Breast epithelium (tissue), 4 donors: ENCODE measurements around the gene ABCC1. TPM values are rescaled to one million over a fixed set of nuclear protein-coding genes. Genes with fewer than 3 reads are reported as not detected.
"Not testable (repeated sequence)": the region's sequence is repeated elsewhere in the genome, so short reads cannot be mapped to it uniquely, and the experiment has no call there.

Experiments
- DNase-seq, 2 donors: peaks; one replicate each; pipeline ENCODE4 v3.0.0-alpha.2; 2019; ENCODE audit warnings: low spot score in 2 of 2
- H3K27ac ChIP-seq, 2 donors: fragments of 200-600 bp; sonication (generic) in 1 of 2; one replicate each; pipeline ENCODE4 v1.5.1; 2016 to 2019; ENCODE audit warnings: mild to moderate bottlenecking in 1 of 2
- H3K27me3 ChIP-seq, 2 donors: fragments of 200-600 bp; sonication (generic) in 1 of 2; one replicate each; pipeline versions ENCODE4 v1.5.1 to v1.6.0; 2017 to 2019; ENCODE audit warnings: control low read depth in 1 of 2, mild to moderate bottlenecking in 1 of 2
- H3K36me3 ChIP-seq: fragments of 200-600 bp; one replicate; pipeline ENCODE4 v1.5.1; 2019
- H3K4me1 ChIP-seq, 2 donors: fragments of 200-600 bp; sonication (generic); one replicate each; pipeline ENCODE4 v1.5.1; 2016 to 2019; ENCODE audit warnings: control low read depth in 1 of 2
- H3K4me3 ChIP-seq, 3 donors: fragments of 200-600 bp; sonication (generic); 1 replicate in 2 of 3; 2 replicates in 1 of 3; pipeline ENCODE4 v1.5.1; 2016 to 2019; ENCODE audit warnings: mild to moderate bottlenecking in 3 of 3, moderate library complexity in 2 of 3
- H3K9me3 ChIP-seq, 2 donors: fragments of 200-600 bp; sonication (generic) in 1 of 2; one replicate each; pipeline ENCODE4 v1.5.1; 2016 to 2019; ENCODE audit warnings: control low read depth in 1 of 2
- POLR2A ChIP-seq: fragments of 450-650 bp; IDR thresholded peaks from one replicate; pipeline ENCODE4 v1.6.1; 2016; ENCODE audit warnings: antibody characterized with exemption, mild to moderate bottlenecking, moderate library complexity
- POLR2AphosphoS5 ChIP-seq, 3 donors: sonication (generic); formaldehyde crosslinking; IDR thresholded peaks; one replicate each; pipeline ENCODE4 v1.6.1; 2017; ENCODE audit warnings: antibody characterized with exemption in 3 of 3
- intact Hi-C: fragments of 100-400 bp; cut with DNase I; formaldehyde crosslinking; loops from one replicate; pipeline ENCODE4 v1.15.1; 2023; ENCODE audit warnings: low total_unique reads
- total RNA-seq, 3 donors: library from RNA; depleted of rRNA; stranded (reverse); fragments of >200 nt; gene quantifications; one replicate each; pipeline ENCODE4 v1.1.0, GENCODE V29; 2016
- TF ChIP-seq, protein P1 (sequence below), 3 donors: fragments of 450-650 bp; IDR thresholded peaks; one replicate each; pipeline ENCODE4 v1.5.1; 2016 to 2017; ENCODE audit warnings: antibody characterized with exemption in 3 of 3, mild to moderate bottlenecking in 3 of 3, moderate library complexity in 3 of 3

The ABCC1 gene
- total RNA-seq, 3 donors from 2014 or later: 14.6 to 26.9 (median 21.3) TPM

DNA sequence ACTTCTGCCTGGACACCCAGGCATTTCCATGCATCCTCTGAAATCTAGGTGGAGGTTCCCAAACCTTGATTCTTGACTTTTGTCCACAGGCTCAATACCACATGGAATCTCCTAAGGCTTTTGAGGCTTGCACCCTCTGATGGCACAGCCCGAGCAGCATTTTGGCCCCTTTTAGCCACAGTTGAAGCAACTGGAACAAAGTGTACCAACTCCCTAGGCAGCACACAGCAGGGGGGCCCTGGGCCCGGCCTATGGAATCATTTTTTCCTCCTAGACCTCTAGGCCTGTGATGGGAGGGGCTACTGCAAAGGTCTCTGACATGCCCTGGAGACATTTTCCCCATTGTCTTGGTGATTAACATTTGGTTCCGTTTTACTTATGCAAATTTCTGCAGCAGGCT, 32.0 kb downstream of the ABCC1 start:
- Histone ChIP-seq H3K9me3 (peaks cover 0 to 17% of the 10 kb centered on the region in 2 donors), H3K36me3 (no peaks in the 10 kb centered on the region), H3K27ac (no peak overlapping the region), H3K27me3 (no peaks in the 10 kb centered on the region), H3K4me1 (no peaks in the 10 kb centered on the region), H3K4me3 (no peak overlapping the region)
- DNase-seq: no peak
- TF ChIP-seq, protein P1, sequence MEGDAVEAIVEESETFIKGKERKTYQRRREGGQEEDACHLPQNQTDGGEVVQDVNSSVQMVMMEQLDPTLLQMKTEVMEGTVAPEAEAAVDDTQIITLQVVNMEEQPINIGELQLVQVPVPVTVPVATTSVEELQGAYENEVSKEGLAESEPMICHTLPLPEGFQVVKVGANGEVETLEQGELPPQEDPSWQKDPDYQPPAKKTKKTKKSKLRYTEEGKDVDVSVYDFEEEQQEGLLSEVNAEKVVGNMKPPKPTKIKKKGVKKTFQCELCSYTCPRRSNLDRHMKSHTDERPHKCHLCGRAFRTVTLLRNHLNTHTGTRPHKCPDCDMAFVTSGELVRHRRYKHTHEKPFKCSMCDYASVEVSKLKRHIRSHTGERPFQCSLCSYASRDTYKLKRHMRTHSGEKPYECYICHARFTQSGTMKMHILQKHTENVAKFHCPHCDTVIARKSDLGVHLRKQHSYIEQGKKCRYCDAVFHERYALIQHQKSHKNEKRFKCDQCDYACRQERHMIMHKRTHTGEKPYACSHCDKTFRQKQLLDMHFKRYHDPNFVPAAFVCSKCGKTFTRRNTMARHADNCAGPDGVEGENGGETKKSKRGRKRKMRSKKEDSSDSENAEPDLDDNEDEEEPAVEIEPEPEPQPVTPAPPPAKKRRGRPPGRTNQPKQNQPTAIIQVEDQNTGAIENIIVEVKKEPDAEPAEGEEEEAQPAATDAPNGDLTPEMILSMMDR (IDR thresholded peaks at IDR 0.05): no peak
- no peak for TF ChIP-seq POLR2A
- no peak for TF ChIP-seq POLR2AphosphoS5 (IDR thresholded peaks at IDR 0.05)
- intact Hi-C loops: no loop called here

DNA sequence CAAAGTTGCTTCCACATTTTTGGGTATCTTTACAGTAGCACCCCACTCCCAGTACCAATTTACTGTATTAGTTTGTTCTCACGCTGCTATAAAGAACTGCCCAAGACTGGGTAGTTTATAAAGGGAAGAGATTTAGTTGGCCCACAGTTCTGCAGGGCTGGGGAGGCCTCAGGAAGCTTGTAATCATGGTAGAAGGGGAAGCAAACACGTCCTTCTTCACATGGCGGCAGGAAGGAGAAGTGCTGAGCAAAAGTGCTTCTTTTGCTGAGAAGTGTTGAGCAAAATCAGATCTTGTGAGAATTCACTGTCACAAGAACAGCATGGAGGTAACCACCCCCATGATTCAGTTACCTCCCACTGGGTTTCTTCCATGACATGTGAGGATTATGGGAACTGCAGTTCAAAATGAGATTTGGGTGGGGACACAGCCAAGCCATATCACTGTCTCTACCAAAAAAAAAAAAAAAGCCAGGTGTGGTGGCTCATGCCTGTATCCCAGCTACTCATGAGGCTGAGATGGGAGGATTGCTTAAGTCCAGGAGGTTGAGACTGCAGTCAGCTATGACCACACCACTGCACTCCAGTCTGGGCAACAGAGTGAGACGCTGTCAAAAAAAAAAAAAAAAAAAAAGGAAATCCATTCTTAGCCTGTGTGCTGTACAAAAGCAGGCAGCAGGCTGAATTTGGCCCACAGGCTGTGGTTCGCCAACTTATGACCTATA, 32.9 kb downstream of the ABCC1 start:
- not testable (repeated sequence) for H3K4me3 ChIP-seq, H3K4me1 ChIP-seq

DNA sequence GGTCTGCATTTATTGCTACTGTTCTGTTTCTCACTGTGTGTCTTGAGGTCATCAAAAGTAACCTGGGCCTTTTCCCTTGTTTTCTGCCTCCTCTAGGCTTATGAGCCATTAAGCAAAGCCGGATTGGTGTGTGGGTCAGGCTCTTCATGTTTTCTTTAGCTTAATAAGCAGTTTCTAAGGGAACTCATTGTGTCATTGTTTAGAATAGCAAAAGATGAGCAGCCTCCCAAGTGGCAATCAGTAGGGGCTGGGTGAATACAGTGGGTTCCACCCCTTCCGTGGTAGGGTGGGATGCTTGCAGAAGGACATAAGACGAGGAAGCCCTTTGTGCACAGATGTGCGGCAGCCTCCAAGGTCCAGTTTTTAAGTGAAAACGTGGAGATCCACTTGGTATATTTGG, 34.5 kb downstream of the ABCC1 start:
- Histone ChIP-seq H3K27ac (no peak overlapping the region), H3K36me3 (no peaks in the 10 kb centered on the region), H3K9me3 (peaks cover 0 to 17% of the 10 kb centered on the region in 2 donors), H3K4me1 (no peaks in the 10 kb centered on the region), H3K4me3 (no peak overlapping the region), H3K27me3 (no peaks in the 10 kb centered on the region)
- intact Hi-C loops: no loop called here
- no peak for DNase-seq
- TF ChIP-seq, protein P1 (IDR thresholded peaks at IDR 0.05): no peak
- TF ChIP-seq POLR2AphosphoS5 (IDR thresholded peaks at IDR 0.05): no peak
- TF ChIP-seq POLR2A: no peak

More for the DNA sequence above, 32.9 kb downstream of the ABCC1 start:
- DNase-seq, intact Hi-C loops, H3K36me3 ChIP-seq, H3K27ac ChIP-seq, H3K27me3 ChIP-seq: not testable (repeated sequence)
- H3K9me3 ChIP-seq: peaks cover 0 to 17% of the 10 kb centered on the region in 2 donors

DNA sequence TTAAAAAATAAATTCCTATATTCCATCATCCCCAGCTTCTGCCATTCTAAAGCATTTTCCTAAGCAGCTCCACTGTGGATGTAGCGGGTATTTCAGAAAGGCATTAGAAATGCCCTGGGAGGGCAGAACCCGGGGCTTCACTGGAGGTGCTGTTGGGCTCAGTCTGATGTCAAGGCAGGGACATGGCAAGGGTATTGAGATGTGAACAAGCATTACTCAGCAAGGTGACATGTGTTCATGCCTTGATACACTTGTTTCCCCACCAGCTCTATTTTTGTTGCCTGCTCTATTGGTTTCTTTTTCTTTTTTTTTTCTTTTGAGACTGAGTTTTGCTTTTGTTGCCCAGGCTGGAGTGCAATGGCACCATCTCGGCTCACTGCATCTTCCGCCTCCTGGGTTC, 35.7 kb downstream of the ABCC1 start:
- H3K4me1 ChIP-seq: no peaks in the 10 kb centered on the region
- TF ChIP-seq POLR2AphosphoS5 (IDR thresholded peaks at IDR 0.05): no peak
- TF ChIP-seq POLR2A: no peak
- TF ChIP-seq, protein P1 (IDR thresholded peaks at IDR 0.05): no peak
- H3K36me3 ChIP-seq: no peaks in the 10 kb centered on the region
- H3K4me3 ChIP-seq: no peak overlapping the region
- H3K9me3 ChIP-seq: peaks cover 0 to 17% of the 10 kb centered on the region in 2 donors
- intact Hi-C loops: no loop called here
- no peak for DNase-seq
- no peak overlapping the region for H3K27ac ChIP-seq
- H3K27me3 ChIP-seq: no peaks in the 10 kb centered on the region

DNA sequence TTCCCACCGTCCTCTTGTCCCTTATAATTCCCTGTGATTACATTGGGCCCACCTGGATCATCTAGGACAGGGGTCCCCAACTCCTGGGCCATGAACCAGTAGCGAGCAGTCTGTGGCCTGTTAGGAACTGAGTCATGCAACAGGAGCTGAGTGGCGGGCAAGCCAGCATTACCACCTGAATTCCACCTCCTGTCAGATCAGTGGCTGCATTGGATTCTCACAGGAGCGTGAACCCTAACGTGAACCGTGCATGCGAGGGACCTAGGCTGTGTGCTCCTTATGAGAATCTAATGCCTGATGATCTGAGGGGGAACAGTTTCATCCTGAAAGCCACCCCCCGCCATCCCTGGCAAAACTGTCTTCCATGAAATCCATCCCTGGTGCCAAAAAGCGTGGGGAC, 36.8 kb downstream of the ABCC1 start:
- H3K27me3 ChIP-seq: no peaks in the 10 kb centered on the region
- DNase-seq: no peak
- no peak overlapping the region for H3K4me3 ChIP-seq
- intact Hi-C loops: no loop called here
- no peak for TF ChIP-seq POLR2A
- TF ChIP-seq POLR2AphosphoS5 (IDR thresholded peaks at IDR 0.05): no peak
- TF ChIP-seq, protein P1 (IDR thresholded peaks at IDR 0.05): no peak
- no peaks in the 10 kb centered on the region for H3K4me1 ChIP-seq
- no peaks in the 10 kb centered on the region for H3K36me3 ChIP-seq
- no peak overlapping the region for H3K27ac ChIP-seq
- H3K9me3 ChIP-seq: peaks cover 0 to 11% of the 10 kb centered on the region in 2 donors
